ENCODE data around the gene GPX2. TPM values are rescaled to one million over a fixed set of nuclear protein-coding genes. Genes with fewer than 3 reads are reported as not detected.

GPX2 gene
- polyA plus RNA-seq, 1 donor: 26.6 TPM

DNA sequence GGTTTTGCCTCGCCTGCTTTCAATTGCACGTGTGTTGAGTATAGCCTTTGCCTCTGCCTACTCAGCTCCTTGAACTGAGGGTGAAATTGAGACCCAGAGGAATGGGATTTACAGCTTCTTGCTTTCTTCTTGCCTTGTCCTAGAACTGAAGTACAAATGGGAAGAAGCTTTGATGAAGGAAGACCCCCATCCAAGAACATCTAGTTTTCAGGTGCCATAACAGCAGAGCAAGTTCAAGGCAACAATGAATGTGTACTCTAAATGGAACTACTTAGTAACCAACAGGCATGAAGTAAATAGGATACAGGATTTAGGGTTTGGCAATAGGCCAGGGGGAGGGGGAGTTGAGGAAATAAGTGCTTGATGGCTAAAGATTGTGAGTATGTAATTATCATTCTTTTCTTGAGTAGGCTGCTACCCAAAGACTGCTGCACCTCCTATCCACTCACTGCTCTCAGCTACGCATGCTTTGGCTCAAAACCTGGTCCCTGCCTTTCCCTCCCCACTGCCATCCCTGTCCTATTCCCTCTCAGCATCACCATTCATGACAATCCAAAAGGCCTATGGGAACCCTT lies 2.1 kb downstream of the GPX2 start:
- Histone ChIP-seq H3K4me1 (ENCODE audit: control insufficient read depth, insufficient read depth, low read length) (peaks cover 54% of the 10 kb centered on the region), H3K27me3 (ENCODE audit: control insufficient read depth, insufficient read depth, low read length) (no peaks in the 10 kb centered on the region), H3K4me3 (ENCODE audit: low read length) (no peak overlapping the region), H3K27ac (ENCODE audit: low read length) (peak overlapping the region; percentile 33), H3K9me3 (ENCODE audit: control insufficient read depth, low read depth, low read length) (peaks cover 2% of the 10 kb centered on the region), H3K36me3 (ENCODE audit: control insufficient read depth, insufficient read depth, low read length) (peaks cover 10% of the 10 kb centered on the region)
- no peak for DNase-seq
- WGBS (ENCODE audit: insufficient coverage, low lambda C conversion rate): no CpG with 5 or more reads among the region's 3 CpGs

DNA sequence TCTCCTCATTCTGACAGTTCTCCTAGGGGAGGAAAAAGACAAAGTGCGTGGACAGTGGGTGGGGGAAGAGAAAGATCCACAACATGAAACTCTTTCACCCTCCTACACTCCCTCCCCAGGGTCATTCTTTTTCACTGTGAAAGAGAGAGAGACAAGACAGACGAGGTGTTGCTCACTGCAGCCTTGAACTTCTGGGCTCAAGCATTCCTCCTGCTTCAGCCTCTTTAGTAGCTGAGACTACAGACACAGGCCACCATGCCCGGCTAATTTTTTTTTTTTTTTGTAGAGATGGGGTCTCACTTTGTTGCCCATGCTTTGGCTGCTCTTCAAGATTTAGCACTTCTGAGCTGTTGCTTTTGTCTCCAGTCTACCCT lies 2.7 kb downstream of the GPX2 start:
- peaks cover 54% of the 10 kb centered on the region for H3K4me1 ChIP-seq (ENCODE audit: control insufficient read depth, insufficient read depth, low read length)
- DNase-seq: no peak
- no CpG with 5 or more reads among the region's 3 CpGs for WGBS (ENCODE audit: insufficient coverage, low lambda C conversion rate)
- H3K36me3 ChIP-seq (ENCODE audit: control insufficient read depth, insufficient read depth, low read length): peaks cover 6% of the 10 kb centered on the region
- H3K9me3 ChIP-seq (ENCODE audit: control insufficient read depth, low read depth, low read length): peaks cover 2% of the 10 kb centered on the region
- H3K27me3 ChIP-seq (ENCODE audit: control insufficient read depth, insufficient read depth, low read length): no peaks in the 10 kb centered on the region
- no peak overlapping the region for H3K4me3 ChIP-seq (ENCODE audit: low read length)
- peak overlapping the region; percentile 33 for H3K27ac ChIP-seq (ENCODE audit: low read length)

DNA sequence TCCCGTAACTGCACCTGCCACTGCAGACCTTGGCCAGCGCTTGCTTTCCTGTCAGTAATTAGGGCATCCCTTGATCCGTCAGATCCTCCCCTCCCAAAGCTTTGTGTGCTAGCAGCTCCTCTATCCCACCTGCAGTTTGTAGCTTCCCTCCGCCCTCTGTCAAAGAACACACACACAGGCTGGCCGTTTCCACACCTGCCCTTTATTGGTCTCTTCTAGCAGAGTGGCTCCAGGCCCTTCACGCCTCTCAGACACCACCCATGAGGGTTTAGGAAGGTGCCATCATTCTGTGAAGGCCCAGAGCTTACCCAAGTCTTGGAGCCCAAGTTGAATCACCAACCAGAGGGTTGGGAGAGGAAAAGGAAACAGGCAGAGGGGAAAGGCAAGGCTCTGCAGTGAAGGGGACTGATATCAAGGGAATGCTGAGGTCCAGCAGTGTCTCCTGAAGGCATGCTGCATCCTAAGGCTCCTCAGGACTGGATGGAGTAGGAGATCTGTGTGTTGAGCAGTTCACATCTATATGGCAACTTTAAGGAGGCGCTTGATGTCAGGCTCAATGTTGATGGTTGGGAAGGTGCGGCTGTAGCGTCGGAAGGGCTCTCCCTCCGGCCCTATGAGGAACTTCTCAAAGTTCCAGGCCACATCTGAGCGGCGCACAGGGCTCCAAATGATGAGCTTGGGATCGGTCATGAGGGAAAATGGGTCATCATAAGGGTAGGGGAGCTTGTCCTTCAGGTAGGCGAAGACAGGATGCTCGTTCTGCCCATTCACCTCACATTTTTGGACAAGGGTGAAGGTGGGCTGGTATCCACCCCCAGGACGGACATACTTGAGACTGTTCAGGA lies 3.4 kb downstream of the GPX2 start:
- no peak for DNase-seq
- Histone ChIP-seq H3K27ac (ENCODE audit: low read length) (peak overlapping the region; percentile 33), H3K27me3 (ENCODE audit: control insufficient read depth, insufficient read depth, low read length) (no peaks in the 10 kb centered on the region), H3K9me3 (ENCODE audit: control insufficient read depth, low read depth, low read length) (peaks cover 2% of the 10 kb centered on the region), H3K4me1 (ENCODE audit: control insufficient read depth, insufficient read depth, low read length) (peaks cover 49% of the 10 kb centered on the region), H3K4me3 (ENCODE audit: low read length) (no peak overlapping the region), H3K36me3 (ENCODE audit: control insufficient read depth, insufficient read depth, low read length) (peaks cover 10% of the 10 kb centered on the region)
- 93% methylated on average over 3 of the region's 17 CpGs for WGBS (ENCODE audit: insufficient coverage, low lambda C conversion rate)

GRCh38 chr14:64937821-64938193 lies 4.7 kb downstream of the GPX2 start:
- peaks cover 35% of the 10 kb centered on the region for H3K4me1 ChIP-seq (ENCODE audit: control insufficient read depth, insufficient read depth, low read length)
- peak overlapping the region; percentile 36 for H3K27ac ChIP-seq (ENCODE audit: low read length)
- peaks cover 19% of the 10 kb centered on the region for H3K36me3 ChIP-seq (ENCODE audit: control insufficient read depth, insufficient read depth, low read length)
- WGBS (ENCODE audit: insufficient coverage, low lambda C conversion rate): no CpG with 5 or more reads among the region's 1 CpG
- DNase-seq: no peak
- H3K27me3 ChIP-seq (ENCODE audit: control insufficient read depth, insufficient read depth, low read length): no peaks in the 10 kb centered on the region
- H3K4me3 ChIP-seq (ENCODE audit: low read length): no peak overlapping the region
- H3K9me3 ChIP-seq (ENCODE audit: control insufficient read depth, low read depth, low read length): peaks cover 2% of the 10 kb centered on the region

GRCh38 chr14:64937171-64937820 lies 5.2 kb downstream of the GPX2 start:
- Histone ChIP-seq H3K4me1 (ENCODE audit: control insufficient read depth, insufficient read depth, low read length) (peaks cover 30% of the 10 kb centered on the region), H3K27ac (ENCODE audit: low read length) (no peak overlapping the region), H3K27me3 (ENCODE audit: control insufficient read depth, insufficient read depth, low read length) (no peaks in the 10 kb centered on the region), H3K4me3 (ENCODE audit: low read length) (no peak overlapping the region), H3K36me3 (ENCODE audit: control insufficient read depth, insufficient read depth, low read length) (peaks cover 22% of the 10 kb centered on the region), H3K9me3 (ENCODE audit: control insufficient read depth, low read depth, low read length) (no peaks in the 10 kb centered on the region)
- DNase-seq: no peak
- no CpG with 5 or more reads among the region's 1 CpG for WGBS (ENCODE audit: insufficient coverage, low lambda C conversion rate)

DNA sequence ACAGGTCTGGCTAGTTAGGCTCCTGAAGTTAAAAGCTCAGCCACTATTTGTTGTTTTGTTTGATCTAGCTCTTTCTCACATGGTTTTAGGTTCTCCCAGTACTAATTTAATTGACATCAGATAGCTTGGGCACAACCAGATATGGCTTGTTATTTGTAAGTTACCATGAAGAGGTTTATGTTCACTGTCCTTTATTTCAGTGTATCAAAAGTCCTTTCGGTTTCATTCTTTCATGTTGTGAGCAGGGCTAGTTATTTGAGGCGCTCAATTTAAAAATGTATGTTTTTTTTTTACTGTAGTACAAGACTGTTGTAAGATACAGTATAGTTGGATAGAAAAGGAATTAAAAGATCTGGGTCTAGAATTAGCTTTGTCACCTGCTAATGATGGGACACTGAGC lies 7.0 kb downstream of the GPX2 start:
- no peak for DNase-seq
- Histone ChIP-seq H3K27me3 (ENCODE audit: control insufficient read depth, insufficient read depth, low read length) (no peaks in the 10 kb centered on the region), H3K9me3 (ENCODE audit: control insufficient read depth, low read depth, low read length) (no peaks in the 10 kb centered on the region), H3K4me1 (ENCODE audit: control insufficient read depth, insufficient read depth, low read length) (peaks cover 19% of the 10 kb centered on the region), H3K4me3 (ENCODE audit: low read length) (no peak overlapping the region), H3K27ac (ENCODE audit: low read length) (no peak overlapping the region), H3K36me3 (ENCODE audit: control insufficient read depth, insufficient read depth, low read length) (peaks cover 28% of the 10 kb centered on the region)
- 73% methylated on average over 2 of the region's 2 CpGs for WGBS (ENCODE audit: insufficient coverage, low lambda C conversion rate)

DNA sequence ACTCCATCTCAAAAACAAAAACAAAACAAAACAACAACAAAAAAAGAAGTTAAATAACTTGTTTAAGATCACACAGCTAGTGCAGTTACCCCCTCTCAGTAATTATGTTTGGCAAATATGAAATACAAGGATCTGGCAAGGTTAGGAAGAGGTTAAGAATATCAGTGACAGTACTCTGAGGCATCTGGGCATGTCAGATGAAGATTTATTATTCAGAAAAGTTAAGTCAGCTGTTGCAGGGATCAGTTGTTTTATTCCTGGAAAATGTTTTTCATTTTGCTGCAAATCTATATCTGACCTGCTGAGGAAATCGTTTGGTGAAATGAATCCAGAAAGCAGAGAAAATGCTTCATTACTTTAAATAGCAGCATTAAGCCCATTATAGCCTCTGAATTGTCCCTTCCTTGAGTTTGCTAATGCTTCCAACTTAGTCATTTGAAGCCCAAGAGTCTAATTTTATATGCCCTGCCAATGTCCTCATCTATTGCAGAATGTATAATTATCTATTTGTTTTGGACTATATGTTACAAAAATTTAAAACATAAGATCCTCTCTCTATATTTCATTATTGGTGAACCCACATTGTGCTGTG lies 8.1 kb downstream of the GPX2 start:
- Histone ChIP-seq H3K4me1 (ENCODE audit: control insufficient read depth, insufficient read depth, low read length) (peaks cover 9% of the 10 kb centered on the region), H3K36me3 (ENCODE audit: control insufficient read depth, insufficient read depth, low read length) (peaks cover 34% of the 10 kb centered on the region), H3K9me3 (ENCODE audit: control insufficient read depth, low read depth, low read length) (no peaks in the 10 kb centered on the region), H3K27me3 (ENCODE audit: control insufficient read depth, insufficient read depth, low read length) (no peaks in the 10 kb centered on the region), H3K4me3 (ENCODE audit: low read length) (no peak overlapping the region), H3K27ac (ENCODE audit: low read length) (no peak overlapping the region)
- no CpG with 5 or more reads among the region's 1 CpG for WGBS (ENCODE audit: insufficient coverage, low lambda C conversion rate)
- DNase-seq: no peak

DNA sequence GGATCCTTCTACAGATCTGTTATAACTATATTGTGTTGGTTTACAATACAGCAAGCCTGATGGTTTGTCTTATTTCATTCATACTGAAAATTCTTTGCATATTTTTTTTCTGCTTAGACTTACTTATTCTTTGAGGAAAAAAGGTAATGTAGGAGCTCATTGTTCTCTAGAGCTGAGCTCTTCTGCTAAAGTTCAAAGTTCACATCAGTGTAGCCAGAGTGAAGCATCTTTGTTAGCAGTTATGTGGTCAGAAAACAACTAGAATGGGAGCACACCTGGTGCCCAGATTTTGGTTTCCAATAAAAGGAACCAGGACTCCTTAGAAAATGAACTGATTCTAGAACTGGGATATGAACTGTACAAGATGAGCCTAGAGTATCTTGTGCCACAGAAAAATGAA lies 10.3 kb downstream of the GPX2 start:
- no peak for DNase-seq
- H3K27ac ChIP-seq (ENCODE audit: low read length): no peak overlapping the region
- no peak overlapping the region for H3K4me3 ChIP-seq (ENCODE audit: low read length)
- H3K9me3 ChIP-seq (ENCODE audit: control insufficient read depth, low read depth, low read length): no peaks in the 10 kb centered on the region
- H3K27me3 ChIP-seq (ENCODE audit: control insufficient read depth, insufficient read depth, low read length): no peaks in the 10 kb centered on the region
- H3K4me1 ChIP-seq (ENCODE audit: control insufficient read depth, insufficient read depth, low read length): peaks cover 2% of the 10 kb centered on the region
- peaks cover 48% of the 10 kb centered on the region for H3K36me3 ChIP-seq (ENCODE audit: control insufficient read depth, insufficient read depth, low read length)

- DNase-seq: no peak
- no peak overlapping the region for H3K27ac ChIP-seq (ENCODE audit: low read length)
- no peaks in the 10 kb centered on the region for H3K4me1 ChIP-seq (ENCODE audit: control insufficient read depth, insufficient read depth, low read length)
- no peaks in the 10 kb centered on the region for H3K27me3 ChIP-seq (ENCODE audit: control insufficient read depth, insufficient read depth, low read length)
- H3K36me3 ChIP-seq (ENCODE audit: control insufficient read depth, insufficient read depth, low read length): peaks cover 57% of the 10 kb centered on the region
- WGBS (ENCODE audit: insufficient coverage, low lambda C conversion rate): no CpG with 5 or more reads among the region's 2 CpGs
- no peaks in the 10 kb centered on the region for H3K9me3 ChIP-seq (ENCODE audit: control insufficient read depth, low read depth, low read length)
- no peak overlapping the region for H3K4me3 ChIP-seq (ENCODE audit: low read length)
Measured at GRCh38 chr14:64931123-64931522, 11.4 kb downstream of the GPX2 start.

GRCh38 chr14:64930085-64930843 lies 12.3 kb downstream of the GPX2 start:
- H3K4me1 ChIP-seq (ENCODE audit: control insufficient read depth, insufficient read depth, low read length): no peaks in the 10 kb centered on the region
- H3K27ac ChIP-seq (ENCODE audit: low read length): no peak overlapping the region
- no peak overlapping the region for H3K4me3 ChIP-seq (ENCODE audit: low read length)
- DNase-seq: no peak
- H3K36me3 ChIP-seq (ENCODE audit: control insufficient read depth, insufficient read depth, low read length): peaks cover 62% of the 10 kb centered on the region
- H3K27me3 ChIP-seq (ENCODE audit: control insufficient read depth, insufficient read depth, low read length): no peaks in the 10 kb centered on the region
- WGBS (ENCODE audit: insufficient coverage, low lambda C conversion rate): 67% methylated on average over 1 of the region's 3 CpGs
- H3K9me3 ChIP-seq (ENCODE audit: control insufficient read depth, low read depth, low read length): no peaks in the 10 kb centered on the region
